NCI-H82 treated with DMSO at 0.1 percent for 48 hours (cell line): Measurements from ENCODE around the gene SLC17A2.

ENCODE experiments used
- DNase-seq: peaks from one replicate; lab custom pipeline; 2025; ENCODE audit not compliant: unreplicated experiment; lab: John Stamatoyannopoulos, UW

SLC17A2 gene, protein sequence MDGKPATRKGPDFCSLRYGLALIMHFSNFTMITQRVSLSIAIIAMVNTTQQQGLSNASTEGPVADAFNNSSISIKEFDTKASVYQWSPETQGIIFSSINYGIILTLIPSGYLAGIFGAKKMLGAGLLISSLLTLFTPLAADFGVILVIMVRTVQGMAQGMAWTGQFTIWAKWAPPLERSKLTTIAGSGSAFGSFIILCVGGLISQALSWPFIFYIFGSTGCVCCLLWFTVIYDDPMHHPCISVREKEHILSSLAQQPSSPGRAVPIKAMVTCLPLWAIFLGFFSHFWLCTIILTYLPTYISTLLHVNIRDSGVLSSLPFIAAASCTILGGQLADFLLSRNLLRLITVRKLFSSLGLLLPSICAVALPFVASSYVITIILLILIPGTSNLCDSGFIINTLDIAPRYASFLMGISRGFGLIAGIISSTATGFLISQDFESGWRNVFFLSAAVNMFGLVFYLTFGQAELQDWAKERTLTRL

GRCh38 chr6:25930532-25931410 lies at the start of gene SLC17A2:
TSS of gene SLC17A2 (minus strand) at chr6:25930691. CDS start at chr6:25925796, 4,895 bp downstream.
- DNase-seq = no peak

DNA sequence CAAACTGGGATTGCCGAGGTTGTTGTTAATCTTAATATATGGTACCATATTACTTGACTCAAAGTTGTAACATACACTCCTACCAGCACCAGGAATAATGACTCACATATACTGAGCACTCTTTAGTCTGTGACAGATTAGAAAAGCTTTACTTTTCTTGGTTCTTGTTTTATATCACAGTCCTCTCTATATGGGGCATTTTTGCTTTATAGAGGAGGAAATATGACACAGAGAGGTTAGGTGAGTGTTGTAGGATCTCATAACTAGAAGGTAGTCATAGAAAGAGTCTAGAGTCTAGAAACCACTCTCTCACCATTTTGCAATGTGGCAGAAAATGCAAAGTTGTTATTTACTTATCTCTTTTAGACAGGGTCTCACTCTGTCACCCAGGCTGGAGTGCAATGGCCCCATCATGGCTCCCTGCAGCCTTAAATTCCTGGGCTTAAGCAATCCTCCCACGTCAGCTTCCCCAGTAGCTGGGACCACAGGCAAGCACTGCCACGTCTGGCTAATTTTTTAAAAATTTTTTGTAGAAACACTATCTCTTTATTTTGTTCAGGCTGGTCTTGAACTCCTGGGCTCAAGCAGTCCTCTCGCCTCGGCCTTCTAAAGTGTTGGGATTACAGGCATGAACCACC lies 45.6 kb upstream of the SLC17A2 start:
- DNase-seq = no peak

DNA sequence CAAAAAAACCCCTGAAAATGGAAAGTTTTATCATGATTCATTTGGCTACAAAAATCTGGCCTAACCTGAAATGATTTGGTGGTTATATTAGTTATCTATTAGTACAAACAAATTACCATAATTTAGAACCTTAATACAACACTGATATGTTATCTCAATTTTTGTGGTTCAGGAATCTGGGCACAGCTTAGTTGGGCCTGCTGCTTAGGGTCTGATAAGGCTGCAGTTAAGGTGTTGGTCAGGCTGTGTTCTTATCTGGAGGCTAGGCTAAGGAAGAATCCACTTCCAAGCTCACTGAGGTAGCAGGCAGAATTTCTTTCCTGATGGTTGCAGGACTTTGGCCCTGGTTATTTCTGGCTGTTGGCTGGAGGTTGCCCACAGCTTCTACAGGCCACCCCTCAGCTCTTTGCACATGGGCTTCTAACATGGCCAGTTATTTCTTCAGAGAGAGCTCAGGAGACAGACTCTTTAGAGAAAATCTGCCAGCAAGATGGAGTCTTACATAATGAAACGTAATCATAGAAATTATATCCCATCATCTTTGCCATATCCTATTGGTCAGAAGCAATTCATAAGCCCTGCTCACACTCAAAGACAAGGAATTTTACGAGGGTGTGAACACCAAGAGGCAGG lies 43.5 kb upstream of the SLC17A2 start:
- DNase-seq = no peak

- DNase-seq = no peak
Measured at GRCh38 chr6:25972902-25973301, 42.4 kb upstream of the SLC17A2 start.

DNA sequence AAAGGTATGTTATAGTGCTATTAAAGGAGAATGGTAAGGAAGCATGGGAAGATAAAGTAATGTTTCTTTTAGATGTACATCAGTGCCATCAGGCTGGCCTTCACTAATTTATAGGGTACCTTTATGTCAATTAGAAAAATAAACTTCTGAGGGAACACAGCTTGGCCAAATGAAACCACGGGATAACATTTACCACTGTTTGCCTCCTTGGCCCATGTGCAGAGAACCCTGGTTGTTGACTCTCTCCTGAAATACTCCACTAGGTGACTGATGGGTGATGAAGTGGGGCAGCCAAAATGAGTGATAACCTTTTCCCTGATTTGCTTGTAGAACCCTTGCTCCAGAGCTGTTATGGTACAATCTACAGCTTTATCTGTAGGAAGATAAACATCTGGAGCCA lies 41.6 kb upstream of the SLC17A2 start:
- DNase-seq = no peak

- no peak for DNase-seq
Measured at GRCh38 chr6:25971187-25971821, 40.8 kb upstream of the SLC17A2 start.

GRCh38 chr6:25968769-25969168 lies 38.3 kb upstream of the SLC17A2 start:
- DNase-seq = no peak

DNA sequence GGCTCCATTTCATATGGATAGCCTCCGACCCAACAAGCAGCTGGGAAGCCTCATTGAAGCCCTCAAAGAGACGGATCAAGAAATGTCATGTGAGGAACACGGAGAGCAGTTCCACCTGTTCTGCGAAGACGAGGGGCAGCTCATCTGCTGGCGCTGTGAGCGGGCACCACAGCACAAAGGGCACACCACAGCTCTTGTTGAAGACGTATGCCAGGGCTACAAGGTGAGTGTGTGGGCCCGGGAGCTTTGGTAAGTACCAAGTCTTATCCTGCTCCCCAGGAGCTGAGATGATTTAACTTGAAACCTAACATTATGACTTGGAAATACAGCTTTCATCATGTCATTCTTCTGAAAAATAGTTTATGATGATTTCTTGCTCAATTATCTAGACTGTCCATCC lies 36.2 kb upstream of the SLC17A2 start:
- DNase-seq = no peak

- DNase-seq = no peak
Measured at GRCh38 chr6:25965058-25965457, 34.6 kb upstream of the SLC17A2 start.

DNA sequence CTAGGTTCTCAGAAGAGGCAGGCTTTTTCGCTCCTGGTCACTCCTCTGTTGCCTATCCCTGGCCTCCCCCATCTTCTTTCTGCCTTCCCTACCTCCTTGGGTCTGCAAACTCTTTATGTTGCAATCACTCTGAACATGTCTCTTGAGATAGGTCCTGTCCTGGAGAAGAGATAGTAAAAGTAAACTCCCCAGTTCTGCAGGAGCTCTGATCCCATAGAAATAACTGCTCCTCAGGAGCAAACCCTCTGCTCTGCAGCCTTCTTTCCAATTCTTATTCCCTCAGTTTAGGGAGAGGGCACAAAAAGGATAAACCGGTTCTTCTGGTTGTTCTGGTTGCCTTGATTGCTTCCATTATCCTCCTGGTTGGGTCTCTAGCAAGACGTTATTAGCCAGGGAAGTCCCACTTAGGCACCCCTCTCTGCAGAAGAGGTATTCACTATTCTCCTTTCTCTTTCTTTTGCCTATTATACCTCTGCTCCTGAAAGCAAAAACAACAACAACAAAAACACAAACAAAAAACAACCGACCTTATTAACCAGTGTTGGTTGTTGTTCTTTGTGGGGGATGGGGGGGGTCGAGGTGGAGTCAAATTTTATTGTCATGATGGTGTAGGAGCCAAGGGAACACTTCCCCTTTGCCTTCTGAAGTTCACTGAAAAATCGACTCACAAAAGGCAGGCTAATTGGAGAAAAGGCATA lies 33.1 kb upstream of the SLC17A2 start:
- DNase-seq = no peak

- DNase-seq = no peak
Measured at GRCh38 chr6:25962149-25963127, 31.9 kb upstream of the SLC17A2 start, which contains the start of gene TRIM38. TSS of gene TRIM38 (plus strand) at chr6:25962802. CDS start at chr6:25966523, 3,721 bp downstream.

- DNase-seq = no peak
Measured at GRCh38 chr6:25961619-25962148, 31.2 kb upstream of the SLC17A2 start.

DNA sequence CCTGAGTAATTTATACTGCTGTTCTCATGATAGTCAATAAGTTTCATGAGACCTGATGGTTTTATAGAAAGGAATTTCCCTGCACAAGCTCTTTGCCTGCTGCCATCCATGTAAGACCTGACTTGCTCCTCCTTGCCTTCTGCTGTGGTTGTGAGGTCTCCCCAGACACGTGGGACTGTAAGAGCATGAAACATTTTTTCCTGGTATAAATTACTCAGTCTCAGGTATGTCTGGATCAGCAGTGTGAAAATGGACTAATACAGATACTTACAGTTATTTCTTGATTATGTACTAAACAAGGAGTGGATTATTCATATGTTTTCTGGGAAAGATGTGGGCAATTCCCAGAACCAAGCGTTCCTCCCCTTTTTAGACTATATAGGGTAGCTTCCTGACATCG lies 30.2 kb upstream of the SLC17A2 start:
- no peak for DNase-seq

GRCh38 chr6:25959890-25960536 lies 29.5 kb upstream of the SLC17A2 start:
- DNase-seq = no peak

DNA sequence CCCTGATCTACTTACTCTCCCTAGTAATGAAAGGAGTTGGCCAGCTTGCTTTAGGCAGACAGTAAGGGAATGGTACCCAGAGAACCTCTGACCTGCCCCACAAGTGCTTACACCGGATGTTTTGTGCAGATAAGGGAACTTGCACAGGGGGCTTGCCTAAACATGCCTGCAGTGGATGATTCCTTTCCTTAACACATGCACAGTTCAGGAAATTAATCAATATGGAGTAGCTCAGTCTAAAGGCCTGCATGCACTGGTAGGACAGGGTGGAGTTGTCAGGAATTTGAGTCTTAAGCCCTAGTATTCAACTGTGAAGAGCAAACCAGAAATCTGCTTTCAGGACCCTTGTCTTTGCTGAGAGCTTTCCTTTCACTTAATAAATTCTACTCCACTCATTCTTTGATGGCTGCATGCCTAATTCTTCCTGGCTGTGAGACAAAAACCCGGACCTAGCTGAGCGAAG lies 28.2 kb upstream of the SLC17A2 start:
- DNase-seq = no peak

DNA sequence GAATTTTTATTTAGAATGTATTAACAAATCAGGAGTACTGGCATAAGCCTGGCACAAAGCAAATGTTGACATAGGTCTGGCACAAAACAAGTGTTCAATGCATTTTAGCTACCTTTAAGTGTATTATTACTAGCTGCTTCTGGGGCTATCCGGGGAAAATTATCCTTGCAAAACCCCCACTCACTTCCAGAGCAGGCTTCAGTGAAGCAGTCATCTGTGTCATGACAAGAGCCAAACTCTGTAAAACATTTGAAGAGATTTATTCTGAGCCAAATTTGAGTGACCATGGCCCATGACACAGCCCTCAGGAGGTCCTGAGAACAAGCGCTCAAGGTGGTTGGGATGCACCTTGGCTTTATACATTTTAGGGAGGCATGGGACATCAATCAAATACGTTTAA lies 25.7 kb upstream of the SLC17A2 start:
- no peak for DNase-seq

DNA sequence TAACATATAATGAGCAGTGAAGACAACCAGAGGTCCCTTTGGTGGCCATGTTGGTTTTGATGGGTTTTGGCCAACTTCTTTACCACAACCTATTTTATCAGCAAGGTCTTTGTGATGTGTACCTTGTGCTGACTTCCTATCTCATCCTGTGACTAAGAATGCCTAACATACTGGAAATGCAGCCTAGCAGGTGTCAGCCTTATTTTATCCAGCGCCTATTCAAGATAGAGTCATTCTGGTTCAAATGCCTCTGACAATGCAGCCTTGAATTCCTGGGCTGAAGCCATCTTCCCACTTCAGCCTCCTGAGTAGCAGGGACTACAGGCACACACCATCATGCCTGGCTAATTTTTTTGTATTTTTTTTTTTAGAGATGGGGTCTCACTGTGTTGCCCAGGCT lies 24.3 kb upstream of the SLC17A2 start:
- no peak for DNase-seq

DNA sequence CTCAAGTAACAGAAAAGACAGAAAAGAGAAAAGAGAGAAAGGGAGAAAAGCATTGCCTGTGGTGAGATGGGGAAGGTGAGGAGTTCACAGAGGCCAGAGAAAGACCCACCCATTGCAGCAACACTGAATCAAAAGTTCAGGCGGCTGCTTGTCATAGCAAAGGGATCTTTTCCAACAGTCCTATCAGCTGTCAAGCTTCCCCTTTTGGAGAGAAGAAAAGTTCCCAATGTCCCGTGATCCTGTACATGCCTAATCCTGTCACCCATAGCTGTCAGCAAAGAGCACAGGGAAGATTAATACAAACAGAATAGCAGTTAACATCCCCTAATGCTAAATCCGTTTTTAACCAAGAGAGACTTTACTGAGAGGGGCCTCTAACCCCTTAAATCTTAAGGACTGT lies 23.2 kb upstream of the SLC17A2 start:
- no peak for DNase-seq
